HG02885 (cell line): Measurements from ENCODE around the gene TRIM50.
"Not testable (repeated sequence)": the region's sequence is repeated elsewhere in the genome, so short reads cannot be mapped to it uniquely, and the experiment has no call there.

Experiments
- ATAC-seq: cut with Tn5 transposase; IDR thresholded peaks from one replicate; pipeline ENCODE4 v1.9.1; 2021; ENCODE audit warnings: mild to moderate bottlenecking; ENCODE audit not compliant: unreplicated experiment, poor library complexity

Gene TRIM50

DNA sequence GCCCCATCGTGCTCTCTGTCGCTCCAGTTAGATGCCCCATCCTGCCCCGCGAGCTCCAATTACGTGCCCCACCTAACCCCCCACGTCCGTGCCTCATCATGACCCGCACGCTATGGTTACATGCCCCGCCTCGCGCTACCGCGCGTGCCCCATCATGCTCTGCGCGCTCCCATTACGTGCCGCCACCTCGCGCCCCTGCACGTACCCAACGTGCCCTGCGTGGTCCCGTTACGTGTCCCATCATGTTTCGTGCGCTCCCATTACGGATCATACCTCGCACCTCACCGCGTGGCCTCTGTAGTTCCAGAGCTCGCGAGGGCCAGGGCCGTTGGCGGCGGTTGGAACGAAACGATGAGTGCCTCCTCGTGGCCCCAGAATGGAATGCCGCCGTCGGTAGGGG lies at the start of gene TRIM50, which contains the start of gene FKBP6:
TSS of gene TRIM50 (minus strand) at position 161 of the 400 bp plus-strand sequence. CDS start 3,295 bp downstream, outside the sequence.
TSS of gene FKBP6 (plus strand) at position 240 of the 400 bp plus-strand sequence. CDS start 268 bp downstream, outside the sequence.
- not testable (repeated sequence) for ATAC-seq

DNA sequence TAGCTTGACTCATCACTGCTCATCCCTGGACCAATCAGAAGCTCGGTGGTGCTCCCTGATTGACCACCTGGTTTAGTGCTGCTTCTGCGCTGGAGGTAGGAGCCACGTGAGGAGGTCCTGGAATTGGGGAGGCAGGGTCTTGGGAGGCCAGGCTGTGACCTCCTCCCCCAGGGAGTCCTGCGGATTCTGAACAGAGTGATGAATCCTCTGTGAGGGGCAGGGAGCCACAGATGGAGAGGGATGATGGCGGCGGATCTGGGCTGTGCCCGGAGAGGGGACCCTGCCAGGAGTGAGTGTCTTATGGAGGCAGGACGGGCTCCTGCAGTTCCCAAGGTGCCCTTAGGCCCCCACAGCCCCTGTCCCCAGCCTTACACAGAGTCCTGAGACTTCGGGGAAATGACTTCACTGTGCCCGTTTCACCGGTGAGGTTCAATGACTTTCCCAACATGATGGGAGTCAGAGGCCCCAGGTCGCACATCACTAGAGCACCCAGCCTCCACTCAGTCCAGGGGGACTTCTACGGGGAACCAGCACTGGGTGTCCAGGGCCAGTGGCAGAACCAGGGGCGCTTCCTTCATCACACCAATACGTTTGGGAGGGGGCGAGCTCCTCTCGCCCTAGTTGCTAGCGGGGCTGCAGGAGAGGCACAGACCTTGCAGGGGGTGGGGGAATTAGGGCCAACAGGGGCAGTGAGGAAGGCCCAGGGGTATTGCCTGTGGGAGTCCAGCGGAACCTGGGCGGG lies 49.0 kb upstream of the TRIM50 start:
- no peak for ATAC-seq

DNA sequence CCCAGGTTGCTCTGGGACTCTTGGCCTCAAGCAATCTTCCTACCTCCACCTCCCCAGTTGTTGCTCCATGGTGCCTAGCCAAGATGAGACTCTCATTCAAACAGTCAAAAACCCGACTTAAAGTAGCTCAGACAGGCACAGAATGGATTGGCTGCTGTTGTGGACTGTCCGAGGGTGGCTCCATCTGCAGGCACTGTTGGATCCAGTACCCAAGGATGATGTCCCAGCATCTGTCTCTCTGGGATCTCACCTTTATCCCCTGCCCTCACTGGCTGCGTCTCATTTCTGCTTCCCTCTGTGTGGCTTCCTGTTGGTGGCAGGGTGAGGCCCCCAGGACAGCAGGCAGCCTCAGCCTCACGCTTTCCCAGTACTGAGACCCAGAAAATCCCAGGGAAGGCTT lies 48.4 kb upstream of the TRIM50 start:
- not testable (repeated sequence) for ATAC-seq

GRCh38 chr7:73373741-73374140 lies 45.9 kb upstream of the TRIM50 start:
- no peak for ATAC-seq

DNA sequence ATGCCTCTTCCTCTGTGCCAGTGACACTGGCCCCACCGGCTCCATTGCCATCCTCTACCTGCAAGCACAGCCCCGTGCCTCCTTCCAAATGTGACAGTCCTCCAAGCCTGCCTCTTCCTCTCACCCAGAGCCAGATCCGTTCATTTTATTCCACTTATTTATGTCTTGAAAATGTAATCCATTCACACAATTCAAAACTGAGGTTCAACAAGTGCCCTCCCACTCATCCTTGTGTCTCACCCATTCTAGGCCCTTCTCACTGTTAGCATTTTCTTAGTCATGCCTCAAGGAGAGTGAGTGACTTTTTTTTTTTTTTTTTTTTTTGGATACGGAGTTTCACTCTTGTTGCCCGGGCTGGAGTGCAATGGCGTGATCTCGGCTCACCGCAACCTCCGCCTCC lies 41.7 kb upstream of the TRIM50 start:
- no peak for ATAC-seq

GRCh38 chr7:73369009-73369408 lies 41.1 kb upstream of the TRIM50 start:
- ATAC-seq = no peak

- no peak for ATAC-seq
Observed at GRCh38 chr7:73366990-73367389, 39.1 kb upstream of the TRIM50 start.

- no peak for ATAC-seq
Observed at GRCh38 chr7:73366127-73366526, 38.2 kb upstream of the TRIM50 start.

GRCh38 chr7:73364006-73364728 lies 36.3 kb upstream of the TRIM50 start:
- no peak for ATAC-seq

GRCh38 chr7:73363225-73364005 lies 35.5 kb upstream of the TRIM50 start:
- no peak for ATAC-seq

GRCh38 chr7:73360590-73360989 lies 32.7 kb upstream of the TRIM50 start:
- not testable (repeated sequence) for ATAC-seq

DNA sequence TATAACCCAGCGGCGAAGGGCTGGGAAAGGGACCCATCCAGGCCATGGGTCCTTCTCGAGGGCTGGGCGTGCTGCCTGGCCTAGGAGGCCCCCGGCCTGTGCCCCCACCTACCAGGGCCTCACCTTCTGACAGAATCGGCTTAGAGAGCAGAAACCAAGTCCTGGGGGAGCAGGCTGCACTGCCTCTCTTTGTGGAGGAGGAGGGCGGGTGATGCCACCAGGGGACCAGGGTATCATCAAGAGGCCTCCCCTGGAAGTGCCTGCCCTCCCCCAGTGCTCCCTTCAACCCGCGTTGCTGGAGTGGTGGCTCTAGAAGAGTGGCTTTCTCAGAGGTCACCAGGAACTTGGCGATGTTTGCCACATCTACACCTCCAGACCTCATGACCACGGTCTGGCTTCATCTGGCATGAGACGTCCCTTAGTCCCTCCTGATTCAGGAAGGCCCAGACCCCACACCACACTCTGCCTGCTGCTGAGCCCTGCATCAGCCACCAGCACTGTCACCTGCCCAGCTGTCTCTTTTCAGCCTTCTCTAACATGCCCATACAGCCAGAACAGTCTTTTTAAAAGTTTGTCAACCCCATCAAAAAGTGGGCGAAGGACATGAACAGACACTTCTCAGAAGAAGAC lies 32.0 kb upstream of the TRIM50 start:
- ATAC-seq = no peak

- no peak for ATAC-seq
Observed at GRCh38 chr7:73359306-73359705, 31.4 kb upstream of the TRIM50 start.

DNA sequence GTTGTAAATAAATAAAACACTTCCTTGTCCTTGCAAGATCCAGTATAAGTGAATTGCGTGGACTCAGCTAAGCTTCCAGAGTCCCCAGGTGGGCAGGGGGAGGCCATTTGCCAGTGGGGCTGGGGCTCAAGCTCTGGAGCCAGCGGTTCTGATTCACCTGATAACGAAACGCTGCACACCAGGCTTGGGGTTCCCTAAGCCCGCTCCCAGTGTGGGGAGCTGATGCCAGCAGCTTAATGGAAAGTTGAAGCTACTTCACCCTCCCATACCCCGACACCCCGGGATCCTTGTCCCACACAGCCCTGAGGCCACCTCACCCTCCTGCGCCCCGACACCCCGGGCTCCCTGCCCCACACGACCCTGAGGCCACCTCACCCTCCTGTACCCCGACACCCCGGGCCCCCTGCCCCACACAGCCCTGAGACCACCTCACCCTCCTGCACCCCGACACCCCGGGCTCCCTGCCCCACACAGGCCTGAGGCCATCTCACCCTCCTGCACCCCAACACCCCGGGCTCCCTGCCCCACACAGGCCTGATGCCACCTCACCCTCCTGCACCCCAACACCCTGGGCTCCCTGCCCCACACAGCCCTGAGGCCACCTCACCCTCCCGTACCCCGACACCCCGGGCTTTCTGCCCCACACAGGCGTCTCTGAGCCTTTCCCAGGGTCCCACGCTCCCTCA lies 30.9 kb upstream of the TRIM50 start:
- no peak for ATAC-seq

DNA sequence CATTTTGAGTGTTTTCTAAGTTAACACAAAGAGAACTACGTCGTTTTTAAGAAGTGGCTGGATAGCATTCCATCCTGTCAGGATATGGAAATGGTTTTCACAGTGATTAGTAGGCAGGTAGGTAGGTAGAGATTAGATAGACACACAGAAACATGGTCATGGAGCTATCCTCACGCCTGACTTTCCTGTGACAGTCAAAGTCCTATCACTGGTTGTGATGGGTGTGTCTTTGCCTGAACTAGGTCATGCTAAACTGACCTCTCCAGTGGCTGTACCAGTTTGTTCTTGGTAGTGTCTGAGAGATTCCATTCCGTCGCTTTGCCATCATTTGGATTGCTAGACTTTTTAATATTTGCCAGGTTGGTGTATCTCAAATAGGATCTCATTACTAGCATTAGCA lies 28.3 kb upstream of the TRIM50 start:
- no peak for ATAC-seq

GRCh38 chr7:73354821-73355220 lies 26.9 kb upstream of the TRIM50 start:
- no peak for ATAC-seq

DNA sequence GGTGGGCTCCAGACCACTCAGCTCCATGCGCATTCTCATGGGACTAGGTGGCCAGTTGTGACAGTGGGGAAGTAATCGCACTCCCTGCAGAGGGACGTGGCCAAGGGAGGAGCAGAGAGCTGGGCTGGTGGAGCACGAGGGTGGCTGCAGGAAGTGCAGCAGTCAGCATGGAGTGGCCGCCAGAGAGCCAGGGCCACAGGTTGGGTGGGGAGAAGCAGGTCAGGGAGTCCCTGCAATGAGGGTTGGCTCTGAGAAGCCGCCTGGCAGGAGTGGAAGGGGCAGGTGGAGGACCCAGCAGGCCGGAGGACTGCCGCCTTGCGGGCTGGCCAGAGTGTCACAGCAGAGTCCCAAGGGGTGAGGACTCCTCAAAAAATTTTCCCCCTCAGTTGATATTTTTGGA lies 26.3 kb upstream of the TRIM50 start:
- ATAC-seq = no peak

DNA sequence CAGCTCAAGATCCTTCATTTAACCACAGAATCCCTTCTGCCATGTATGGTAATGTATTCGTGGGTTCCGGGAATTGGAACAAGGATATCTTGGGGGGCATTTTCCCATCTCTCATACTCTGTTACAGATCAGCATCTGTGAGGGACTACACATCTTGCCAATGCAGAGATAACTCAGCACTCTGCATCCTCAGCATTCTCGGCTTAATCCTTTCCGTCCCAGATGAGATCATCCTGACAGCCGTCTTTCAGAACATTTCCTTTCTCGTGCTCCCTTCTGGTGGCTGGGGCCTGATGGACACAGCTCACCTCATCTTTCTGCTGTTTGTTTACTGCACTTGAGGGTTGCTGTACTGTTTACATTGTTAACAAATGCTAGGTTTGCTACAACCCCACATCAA lies 25.4 kb upstream of the TRIM50 start:
- no peak for ATAC-seq

DNA sequence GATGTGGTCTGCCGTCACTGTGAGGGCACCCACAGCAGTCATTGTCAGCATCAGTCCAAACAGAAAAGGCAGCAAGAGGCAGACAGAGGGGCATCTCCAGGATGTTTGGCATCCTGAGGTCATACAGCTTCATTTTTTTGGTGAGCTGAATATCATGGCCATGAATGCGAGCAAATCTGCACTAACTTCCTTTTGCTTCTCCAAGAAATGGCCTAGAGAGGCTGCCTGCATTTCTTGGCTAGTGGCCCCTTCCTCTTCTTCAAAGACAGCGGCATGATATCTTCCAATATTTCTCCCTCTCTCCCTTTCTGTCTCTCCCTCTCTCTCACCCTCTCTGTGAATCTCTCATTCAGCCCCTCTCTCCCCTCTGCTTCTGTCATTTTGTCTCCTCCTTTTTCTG lies 24.9 kb upstream of the TRIM50 start:
- no peak for ATAC-seq
